RWPE1 (cell line): ENCODE measurements around the gene CAMKK1.

ENCODE experiments used
- CTCF ChIA-PET: fragments of 350-600 bp; sonication (Branson Sonifier 250); formaldehyde crosslinking; extraction: SDS; loops from one replicate; lab custom pipeline; 2021; lab: Yijun Ruan, JAX
- POLR2A ChIA-PET: fragments of 400-600 bp; formaldehyde crosslinking; extraction: SDS; loops from one replicate; lab custom pipeline; 2020; ENCODE audit warnings: antibody characterized with exemption; ENCODE audit not compliant: low non-redundant PET; lab: Yijun Ruan, JAX
- DNase-seq: peaks from one replicate; pipeline ENCODE4 v3.0.0; 2012; ENCODE audit warnings: low spot score
- H3K27ac ChIP-seq: fragments of 450-650 bp; 2 replicates; pipeline ENCODE4 v1.5.1; 2017
- CTCF ChIP-seq: fragments of 450-650 bp; conservative IDR thresholded peaks from 2 replicates; pipeline ENCODE4 v1.5.1; 2017; ENCODE audit warnings: low read depth, mild to moderate bottlenecking

Gene CAMKK1

DNA sequence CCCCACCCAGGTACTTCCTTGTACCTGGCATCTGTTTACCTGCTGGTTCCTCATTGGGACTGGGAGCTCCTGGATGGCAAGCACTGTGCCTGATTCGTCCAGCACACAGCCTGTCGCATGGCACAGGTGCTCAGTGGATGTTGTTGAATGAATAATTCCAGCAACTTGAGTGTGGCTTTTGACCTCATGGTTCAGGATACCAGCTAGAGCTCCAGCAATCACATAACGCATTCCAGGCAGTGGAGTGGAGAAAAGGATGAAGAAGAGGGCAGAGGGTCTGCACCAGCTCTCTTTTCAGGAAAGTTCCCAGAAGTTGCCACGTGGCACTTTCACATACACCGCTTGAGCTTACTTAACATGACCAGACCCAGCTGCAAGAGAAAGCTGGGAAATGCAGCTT lies 1.3 kb upstream of the CAMKK1 start:
- peak overlapping the region; percentile 96 for H3K27ac ChIP-seq
- POLR2A ChIA-PET: no interaction called here
- DNase-seq: no peak
- no peak for TF ChIP-seq CTCF
- CTCF ChIA-PET: interaction anchor here (0.6 to 1.3 kb wide), 3 partner anchors 20 to 966 kb away, joined by 3 to 6 read pairs (median 5); no protein-coding TSS in a partner anchor

GRCh38 chr17:3893720-3894116 lies 865 bp upstream of the CAMKK1 start:
- ChIA-PET CTCF (interaction anchor here (0.6 kb wide), 1 partner anchor 232 kb away, joined by 3 read pairs; no protein-coding TSS in a partner anchor), POLR2A (interaction anchor here (1.0 kb wide), 1 partner anchor 226 kb away, joined by 3 read pairs; no protein-coding TSS in a partner anchor)
- no peak for DNase-seq
- peak overlapping the region; percentile 96 for H3K27ac ChIP-seq
- TF ChIP-seq CTCF: no peak

DNA sequence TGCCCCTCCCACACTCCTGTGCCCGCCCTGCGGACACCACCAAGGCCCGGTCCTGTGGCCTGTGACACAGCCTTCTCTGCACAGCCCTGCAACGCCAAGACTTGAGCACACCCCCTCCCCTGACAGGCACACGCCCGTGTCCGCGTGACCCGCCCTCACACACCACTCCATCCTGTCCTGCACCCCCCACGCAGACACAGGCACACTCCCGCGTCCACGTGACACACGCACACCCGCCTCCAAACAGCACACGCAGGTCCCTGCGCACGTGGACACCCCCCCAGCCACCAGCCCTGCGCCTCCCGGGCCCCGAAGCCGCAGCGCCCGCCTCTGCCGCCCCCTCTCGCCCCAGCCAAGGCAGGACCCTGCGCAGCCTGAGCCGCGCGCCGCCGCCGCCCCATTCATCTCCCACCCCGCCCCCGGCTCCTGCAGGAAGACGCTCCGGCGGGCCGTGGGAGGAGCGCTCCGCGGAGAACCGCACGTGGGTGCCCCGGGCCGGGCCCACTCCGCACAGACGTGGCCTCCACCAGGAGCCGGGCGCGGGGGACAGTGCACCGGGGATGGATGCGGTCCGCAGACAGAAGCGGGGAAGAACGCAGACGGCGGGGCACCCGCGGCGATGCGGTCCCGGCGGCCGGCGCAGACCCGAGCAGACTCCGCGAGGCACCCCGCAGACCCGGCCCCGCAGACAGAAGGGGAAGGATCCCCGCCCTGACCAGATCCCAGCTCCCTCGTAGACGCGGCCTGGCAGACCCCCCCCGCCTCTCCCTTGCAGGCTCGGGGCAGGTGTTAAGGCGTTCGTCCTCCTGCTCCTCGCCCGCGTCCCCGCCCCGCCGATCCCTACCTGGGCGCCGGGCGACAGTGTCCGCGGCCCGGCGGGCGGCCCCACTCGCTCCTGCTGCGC lies 506 bp downstream of the CAMKK1 start:
- CTCF ChIA-PET: interaction anchor here (0.6 to 1.0 kb wide), 2 partner anchors 21 to 201 kb away, joined by 3 to 4 read pairs; no protein-coding TSS in a partner anchor
- DNase-seq: peak; percentile 31
- POLR2A ChIA-PET: interaction anchor here (1.0 kb wide), 1 partner anchor 225 kb away, joined by 3 read pairs; no protein-coding TSS in a partner anchor
- peak overlapping the region; percentile 96 for H3K27ac ChIP-seq
- no peak for TF ChIP-seq CTCF

DNA sequence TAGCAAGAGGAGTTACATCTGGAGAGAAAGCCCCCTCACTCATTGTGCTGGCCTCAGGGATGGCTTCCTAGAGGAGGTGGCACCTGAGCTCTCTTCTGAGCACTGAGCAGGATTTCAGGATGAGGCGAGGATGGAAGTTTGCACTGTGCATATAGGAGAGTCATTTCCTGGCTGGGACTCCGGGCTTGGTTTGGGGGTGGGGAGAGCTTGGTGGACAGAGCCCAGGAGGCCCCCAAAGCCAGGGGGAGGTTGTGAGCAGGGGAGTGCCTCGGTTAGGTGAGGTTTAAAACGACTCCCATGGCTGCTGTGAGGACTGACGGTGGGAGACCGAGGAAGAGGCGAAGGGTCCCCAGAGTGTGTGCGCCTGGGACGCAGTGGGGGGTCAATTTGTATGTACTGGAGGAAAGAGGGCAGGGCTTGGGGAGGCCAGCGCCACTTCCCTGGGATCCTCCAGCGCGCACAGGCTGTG lies 1.2 kb downstream of the CAMKK1 start:
- CTCF ChIA-PET: interaction anchor here (1.0 kb wide), 1 partner anchor 22 kb away, joined by 3 read pairs; no protein-coding TSS in a partner anchor
- DNase-seq: no peak
- POLR2A ChIA-PET: interaction anchor here (0.6 kb wide), 1 partner anchor 74 kb away, joined by 5 read pairs; no protein-coding TSS in a partner anchor
- no peak for TF ChIP-seq CTCF
- H3K27ac ChIP-seq: peak overlapping the region; percentile 96

DNA sequence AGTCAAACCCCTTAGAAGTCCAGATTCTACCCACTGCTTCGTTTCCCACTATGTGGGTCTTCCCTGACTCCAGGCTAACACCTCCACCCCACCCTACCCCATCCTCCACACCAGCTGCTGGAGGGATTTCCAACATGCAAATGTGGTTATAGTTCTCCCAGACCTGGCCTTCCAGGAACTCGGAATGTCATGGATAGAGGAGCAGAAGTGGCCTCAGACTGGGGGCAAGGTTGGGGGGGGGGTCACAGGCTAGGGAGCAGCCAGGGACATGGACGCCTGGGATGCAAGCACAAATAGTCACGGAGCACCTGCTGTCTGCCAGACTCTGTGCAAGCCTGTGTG lies 2.0 kb downstream of the CAMKK1 start:
- ChIA-PET CTCF (no interaction called here), POLR2A (no interaction called here)
- TF ChIP-seq CTCF: no peak
- DNase-seq: no peak
- peak overlapping the region; percentile 96 for H3K27ac ChIP-seq

DNA sequence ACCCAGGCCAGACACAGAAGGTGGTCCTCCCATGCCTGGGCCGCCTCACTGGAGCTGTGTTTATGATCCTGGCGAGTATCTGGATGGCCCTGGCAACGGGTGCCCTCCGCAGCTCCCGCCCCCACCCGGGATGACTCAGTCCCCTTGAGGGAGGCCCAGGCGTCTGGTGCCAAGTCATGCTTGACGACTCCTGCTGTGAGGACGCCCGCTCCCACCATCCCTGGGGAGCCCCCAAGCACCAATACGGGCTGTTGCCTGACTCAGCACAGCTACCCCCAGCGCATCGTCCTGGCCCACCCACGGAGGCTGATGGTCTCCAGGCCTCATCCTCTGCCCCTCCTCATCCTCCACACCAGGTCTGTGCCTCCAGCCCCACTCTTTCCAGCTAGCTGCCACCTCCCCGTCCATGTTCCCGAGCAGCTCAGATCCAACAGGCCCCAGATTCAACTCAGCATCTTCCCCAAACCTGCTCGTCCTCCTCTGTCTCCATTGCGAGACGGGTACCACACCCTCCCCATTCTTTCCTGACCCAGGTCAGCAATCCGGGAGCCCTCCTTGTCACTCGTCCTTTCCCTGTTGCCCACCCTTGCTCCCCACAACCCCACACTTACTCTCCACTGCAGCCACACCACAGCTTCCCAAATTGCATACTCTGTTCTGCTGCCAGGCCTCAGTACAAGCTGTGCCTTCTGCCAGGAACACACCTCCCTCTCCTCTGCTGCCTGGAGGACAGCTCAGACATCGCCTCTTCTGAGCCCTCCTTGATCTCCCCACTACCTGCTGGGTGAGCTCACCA lies 2.6 kb downstream of the CAMKK1 start:
- POLR2A ChIA-PET: interaction anchor here (0.6 to 0.7 kb wide), 3 partner anchors 33 to 45 kb away, joined by 3 to 5 read pairs (median 5); no protein-coding TSS in a partner anchor
- TF ChIP-seq CTCF: no peak

More for the DNA sequence above, 2.6 kb downstream of the CAMKK1 start:
- CTCF ChIA-PET: interaction anchor here (0.7 to 1.3 kb wide), 3 partner anchors 44 to 158 kb away, joined by 3 to 6 read pairs (median 3); partner anchors contain the start of gene NCBP3
- H3K27ac ChIP-seq: peak overlapping the region; percentile 96
- DNase-seq: peak; percentile 95
